ENCODE results near the gene CADPS2. TPM values are rescaled to one million over a fixed set of nuclear protein-coding genes. Genes with fewer than 3 reads are reported as not detected.

The CADPS2 gene
- total and polyA plus RNA-seq, 2 of the 4 experiments (the other 2 are of a cell fraction), result 0.10 to 0.54 TPM

DNA sequence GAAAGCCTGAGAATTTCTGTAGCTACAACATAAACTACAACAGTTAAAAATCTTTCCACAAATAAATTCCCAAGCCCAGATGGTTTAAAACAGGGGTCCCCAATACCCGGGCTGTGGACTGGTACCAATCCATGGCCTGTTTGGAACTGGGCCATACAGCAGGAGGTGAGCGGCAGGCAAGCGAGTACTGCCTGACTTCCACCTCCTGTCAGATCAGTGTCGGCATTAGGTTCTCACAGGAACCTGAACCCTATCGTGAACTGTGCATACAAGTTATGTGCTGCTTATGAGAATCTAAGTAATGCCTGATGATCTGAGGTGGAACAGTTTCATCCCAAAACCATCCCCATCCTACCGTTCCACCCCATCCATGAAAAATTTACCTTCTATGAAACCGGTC is 421.0 kb downstream of the CADPS2 start:
- Histone ChIP-seq H2AK5ac (ENCODE audit: low read depth, low read length) (no peak overlapping the region), H3K4ac (ENCODE audit: low read depth, low read length) (no peak overlapping the region), H3K36me3 (ENCODE audit: control insufficient read depth, insufficient read depth, low read length) (no peaks in the 10 kb centered on the region), H3K9me1 (ENCODE audit: insufficient read depth, low read length) (no peaks in the 10 kb centered on the region), H4K8ac (ENCODE audit: low read depth in 2 of 2, low read length in 2 of 2) (no peak overlapping the region), H3K56ac (ENCODE audit: extremely low read depth, insufficient read depth, low read length) (no peak overlapping the region), H4K5ac (ENCODE audit: low read depth, low read length) (no peak overlapping the region), H3K18ac (ENCODE audit: low read depth, low read length) (no peak overlapping the region), H2AFZ (replicated peaks; ENCODE audit: low read length, poor library complexity) (no peak overlapping the region), H3K4me2 (ENCODE audit: low read depth, low read length) (no peak overlapping the region), H2AK9ac (replicated peaks; ENCODE audit: low read depth, low read length, poor library complexity) (no peak overlapping the region), H4K20me1 (ENCODE audit: insufficient read depth, low read length) (no peaks in the 10 kb centered on the region), H3K4me3 (ENCODE audit: insufficient read depth, low read depth, low read length) (no peak overlapping the region), H3K27ac (ENCODE audit: insufficient read depth, low read length) (no peak overlapping the region), H2BK5ac (ENCODE audit: low read depth, low read length, poor library complexity, severe bottlenecking) (no peak overlapping the region), H3K27me3 (ENCODE audit: control insufficient read depth, insufficient read depth, low read length) (no peaks in the 10 kb centered on the region), H3K14ac (replicated peaks; ENCODE audit: low read depth, low read length) (no peak overlapping the region), H3K9me3 (ENCODE audit: control insufficient read depth, insufficient read depth, low read length) (no peaks in the 10 kb centered on the region), H3K9ac (ENCODE audit: low read depth, low read length) (no peak overlapping the region), H2BK15ac (ENCODE audit: low read depth, low read length) (no peak overlapping the region), H3K23ac (ENCODE audit: low read depth, low read length) (no peak overlapping the region), H3K79me1 (ENCODE audit: low read depth in 1 of 2, low read length in 2 of 2) (no peaks in the 10 kb centered on the region), H4K91ac (ENCODE audit: insufficient read depth, low read depth, low read length) (no peak overlapping the region), H2BK20ac (ENCODE audit: low read depth, low read length) (no peak overlapping the region), H3K4me1 (ENCODE audit: control insufficient read depth, insufficient read depth, low read length) (no peaks in the 10 kb centered on the region), H2BK120ac (ENCODE audit: low read depth, low read length) (no peak overlapping the region)
- TF ChIP-seq BHLHE40 (IDR thresholded peaks at IDR 0.05; ENCODE audit: low read depth, low read length) (no peak), USF2 (IDR thresholded peaks at IDR 0.05; ENCODE audit: low read depth, low read length) (no peak), POLR2A (IDR thresholded peaks at IDR 0.05; ENCODE audit: low read depth, low read length) (no peak), MAFK (IDR thresholded peaks at IDR 0.05; ENCODE audit: low read depth, low read length) (no peak), MAZ (IDR thresholded peaks at IDR 0.05; ENCODE audit: borderline replicate concordance, low read depth, low read length) (no peak), RAD21 (IDR thresholded peaks at IDR 0.05; ENCODE audit: low read length) (no peak), ELK1 (IDR thresholded peaks at IDR 0.05; ENCODE audit: borderline replicate concordance, low read depth, low read length) (no peak), FOS (IDR thresholded peaks at IDR 0.05; ENCODE audit: low read depth, low read length) (no peak), RFX5 (IDR thresholded peaks at IDR 0.05; ENCODE audit: low read depth, low read length) (no peak), NFE2L2 (IDR thresholded peaks at IDR 0.05; ENCODE audit: low read depth, low read length) (no peak)
- ATAC-seq (ENCODE audit: low read depth) (no peak), DNase-seq (no peak)
- dilution Hi-C loops (cut with HindIII; ENCODE audit: low sequenced_read_pairs, unreplicated experiment), result no loop called here
- ChIA-PET CTCF (no interaction called here), POLR2A (ENCODE audit: unreplicated experiment) (no interaction called here)
- intact Hi-C loops (cut with micrococcal nuclease), result no loop called here
- BruUV-seq (replicated peaks), result no TSS peak
- in situ Hi-C loops (cut with MboI; ENCODE audit: low sequenced_read_pairs), result no loop called here
- WGBS, 2 experiments (ENCODE audit: extremely low coverage in 2 of 2, insufficient read length in 1 of 2), result no CpG with 5 or more reads among the region's 7 CpGs
